Lower leg skin (tissue), 3 donors: ENCODE results near the gene CELF2.

Source experiments
- CTCF ChIP-seq, 3 donors: fragments of 450-650 bp; IDR thresholded peaks; one replicate each; pipeline ENCODE4 v1.5.1; 2016; ENCODE audit warnings: antibody characterized with exemption in 3 of 3, mild to moderate bottlenecking in 3 of 3, moderate library complexity in 2 of 3
- POLR2A ChIP-seq, 2 donors: fragments of 450-650 bp; IDR thresholded peaks; one replicate each; pipeline ENCODE4 v1.6.1; 2016 to 2017; ENCODE audit warnings: antibody characterized with exemption in 2 of 2, mild to moderate bottlenecking in 1 of 2, moderate library complexity in 1 of 2

- TF ChIP-seq CTCF (IDR thresholded peaks at IDR 0.05) = no peak
- no peak for TF ChIP-seq POLR2A (IDR thresholded peaks at IDR 0.05)
Observed at GRCh38 chr10:11114269-11114668, 96.6 kb downstream of the CELF2 start.
